ENCODE measurements around the gene RNF144A.

GRCh38 chr2:7019191-7019590, 102.0 kb downstream of the RNF144A start:
- no peak for TF ChIP-seq EZH2 (IDR thresholded peaks at IDR 0.05; ENCODE audit: borderline replicate concordance, low read depth, low read length, poor library complexity, severe bottlenecking)
- TF ChIP-seq, protein P1, sequence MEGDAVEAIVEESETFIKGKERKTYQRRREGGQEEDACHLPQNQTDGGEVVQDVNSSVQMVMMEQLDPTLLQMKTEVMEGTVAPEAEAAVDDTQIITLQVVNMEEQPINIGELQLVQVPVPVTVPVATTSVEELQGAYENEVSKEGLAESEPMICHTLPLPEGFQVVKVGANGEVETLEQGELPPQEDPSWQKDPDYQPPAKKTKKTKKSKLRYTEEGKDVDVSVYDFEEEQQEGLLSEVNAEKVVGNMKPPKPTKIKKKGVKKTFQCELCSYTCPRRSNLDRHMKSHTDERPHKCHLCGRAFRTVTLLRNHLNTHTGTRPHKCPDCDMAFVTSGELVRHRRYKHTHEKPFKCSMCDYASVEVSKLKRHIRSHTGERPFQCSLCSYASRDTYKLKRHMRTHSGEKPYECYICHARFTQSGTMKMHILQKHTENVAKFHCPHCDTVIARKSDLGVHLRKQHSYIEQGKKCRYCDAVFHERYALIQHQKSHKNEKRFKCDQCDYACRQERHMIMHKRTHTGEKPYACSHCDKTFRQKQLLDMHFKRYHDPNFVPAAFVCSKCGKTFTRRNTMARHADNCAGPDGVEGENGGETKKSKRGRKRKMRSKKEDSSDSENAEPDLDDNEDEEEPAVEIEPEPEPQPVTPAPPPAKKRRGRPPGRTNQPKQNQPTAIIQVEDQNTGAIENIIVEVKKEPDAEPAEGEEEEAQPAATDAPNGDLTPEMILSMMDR (conservative IDR thresholded peaks at IDR 0.05; ENCODE audit: low read depth, low read length) = no peak

Data from A673 (cell line).